Activated CD4-positive, alpha-beta T cell treated with anti-CD3 and anti-CD28 coated beads, Interleukin-10, Interleukin-2, amounts not matched to agents 100 ng/mL and 50 ng/mL, durations not matched to agents 16 hours and 8 hours (primary cell): Measurements from ENCODE around the gene NDUFV3.
"Not testable (repeated sequence)": the region's sequence is repeated elsewhere in the genome, so short reads cannot be mapped to it uniquely, and the experiment has no call there.

ENCODE experiments used
- DNase-seq: peaks from one replicate; pipeline ENCODE4 v3.0.0-alpha.2; 2020

The NDUFV3 gene

GRCh38 chr21:42905195-42905594, 12.1 kb downstream of the NDUFV3 start:
- no peak for DNase-seq

GRCh38 chr21:42906233-42906632, 13.1 kb downstream of the NDUFV3 start:
- DNase-seq = no peak

GRCh38 chr21:42908484-42908883, 15.4 kb downstream of the NDUFV3 start:
- not testable (repeated sequence) for DNase-seq

- not testable (repeated sequence) for DNase-seq
Measured at GRCh38 chr21:42911920-42912319, 18.8 kb downstream of the NDUFV3 start.

- DNase-seq = no peak
Measured at GRCh38 chr21:42913476-42913875, 20.4 kb downstream of the NDUFV3 start.

GRCh38 chr21:42918291-42918690, 25.2 kb downstream of the NDUFV3 start:
- no peak for DNase-seq

GRCh38 chr21:42921927-42922326, 28.8 kb downstream of the NDUFV3 start:
- no peak for DNase-seq

- DNase-seq = no peak
Measured at GRCh38 chr21:42922918-42923317, 29.8 kb downstream of the NDUFV3 start.

GRCh38 chr21:42923553-42924432, 30.7 kb downstream of the NDUFV3 start:
- DNase-seq = peak; percentile 93

GRCh38 chr21:42924433-42924751, 31.3 kb downstream of the NDUFV3 start:
- DNase-seq = no peak

- no peak for DNase-seq
Measured at GRCh38 chr21:42925114-42925926, 32.2 kb downstream of the NDUFV3 start, which contains the start of gene ERVH48-1. ERVH48-1 (minus strand) TSS chr21:42925630; CDS start chr21:42919006, 6,624 bp downstream.

- not testable (repeated sequence) for DNase-seq
Measured at GRCh38 chr21:42927474-42928200, 34.5 kb downstream of the NDUFV3 start.

- DNase-seq = no peak
Measured at GRCh38 chr21:42929969-42930368, 36.9 kb downstream of the NDUFV3 start.

- no peak for DNase-seq
Measured at GRCh38 chr21:42931560-42932235, 38.6 kb downstream of the NDUFV3 start.

- DNase-seq = not testable (repeated sequence)
Measured at GRCh38 chr21:42932378-42933136, 39.4 kb downstream of the NDUFV3 start.

- not testable (repeated sequence) for DNase-seq
Measured at GRCh38 chr21:42933137-42933970, 40.2 kb downstream of the NDUFV3 start.

- not testable (repeated sequence) for DNase-seq
Measured at GRCh38 chr21:42933973-42934372, 40.9 kb downstream of the NDUFV3 start.

GRCh38 chr21:42936360-42936759, 43.3 kb downstream of the NDUFV3 start:
- DNase-seq = not testable (repeated sequence)

- DNase-seq = not testable (repeated sequence)
Measured at GRCh38 chr21:42937034-42937940, 44.2 kb downstream of the NDUFV3 start.
